Neural cell (in vitro differentiated cells): ENCODE measurements around the gene RAPGEF4. TPM values are rescaled to one million over a fixed set of nuclear protein-coding genes. Genes with fewer than 3 reads are reported as not detected.

Experiments
- H2AFZ ChIP-seq: fragments of 200-600, 300-800 bp; sonication (generic), shearing (Covaris generic); 2 replicates; pipeline ENCODE4 v1.6.0; 2014; ENCODE audit warnings: low read depth, mild to moderate bottlenecking, antibody characterized with exemption, low read length, moderate library complexity
- H3F3A ChIP-seq: fragments of 200-600 bp; shearing (Covaris generic); 2 replicates; pipeline ENCODE4 v1.6.1; 2016; ENCODE audit warnings: mild to moderate bottlenecking, moderate library complexity, mixed read lengths, antibody characterized with exemption, low read length; ENCODE audit not compliant: insufficient read depth, poor library complexity, severe bottlenecking
- H3K27ac ChIP-seq: fragments of 200-600, 300-800 bp; sonication (generic), shearing (Covaris generic); 2 replicates; pipeline ENCODE4 v1.5.1; 2014; ENCODE audit warnings: mild to moderate bottlenecking, low read length, moderate library complexity
- H3K27me3 ChIP-seq: fragments of 300-800, 200-600 bp; sonication (generic), shearing (Covaris generic); 2 replicates; pipeline ENCODE4 v1.6.0; 2014; ENCODE audit warnings: mild to moderate bottlenecking, low read depth, low read length, moderate library complexity; ENCODE audit not compliant: insufficient read depth
- H3K36me3 ChIP-seq: fragments of 300-800, 200-600 bp; sonication (generic), shearing (Covaris generic); 2 replicates; pipeline ENCODE4 v1.5.1; 2014; ENCODE audit warnings: mild to moderate bottlenecking, antibody characterized with exemption, low read length, moderate library complexity; ENCODE audit not compliant: insufficient read depth
- H3K4me2 ChIP-seq: fragments of 300-800, 200-600 bp; sonication (generic), shearing (Covaris generic); 2 replicates; pipeline ENCODE4 v1.6.0; 2014; ENCODE audit warnings: mild to moderate bottlenecking, low read length
- H3K4me3 ChIP-seq: fragments of 300-800, 200-600 bp; sonication (generic), shearing (Covaris generic); 2 replicates; pipeline ENCODE4 v1.5.1; 2014; ENCODE audit warnings: mild to moderate bottlenecking, low read length, moderate library complexity
- H3K79me2 ChIP-seq: fragments of 200-600 bp; shearing (Covaris generic); replicated peaks from 2 replicates; pipeline ENCODE4 v1.6.0; 2014; ENCODE audit warnings: mild to moderate bottlenecking, low read length, moderate library complexity; ENCODE audit not compliant: insufficient read depth
- H3K9ac ChIP-seq: fragments of 300-800, 200-600 bp; sonication (generic), shearing (Covaris generic); 2 replicates; pipeline ENCODE4 v1.6.1; 2016; ENCODE audit warnings: mild to moderate bottlenecking, low read length, mixed read lengths
- H3K9me2 ChIP-seq: fragments of 200-600 bp; shearing (Covaris generic); 2 replicates; pipeline ENCODE4 v1.6.1; 2016; ENCODE audit warnings: mild to moderate bottlenecking, low read length, mixed read lengths; ENCODE audit not compliant: insufficient read depth
- H3K9me3 ChIP-seq: fragments of 200-600, 300-800 bp; sonication (generic), shearing (Covaris generic); 2 replicates; pipeline ENCODE4 v1.6.1; 2016; ENCODE audit warnings: mild to moderate bottlenecking, mixed run types, low read length, moderate library complexity, mixed read lengths
- H4K20me1 ChIP-seq: fragments of 200-600 bp; shearing (Covaris generic); 2 replicates; pipeline ENCODE4 v1.6.1; 2016; ENCODE audit warnings: mild to moderate bottlenecking, mixed run types; ENCODE audit not compliant: insufficient read depth
- EP300 ChIP-seq: fragments of 450-650 bp; conservative IDR thresholded peaks from 2 replicates; pipeline ENCODE4 v1.6.1; 2014; ENCODE audit warnings: antibody characterized with exemption, mild to moderate bottlenecking, moderate library complexity; ENCODE audit not compliant: poor library complexity, severe bottlenecking
- EZH2 ChIP-seq: fragments of 200-600, 300-800 bp; shearing (Covaris generic), sonication (generic); IDR thresholded peaks from 2 replicates; pipeline ENCODE4 v1.6.1; 2014; ENCODE audit warnings: antibody characterized with exemption, low read length, borderline replicate concordance, mild to moderate bottlenecking; ENCODE audit not compliant: insufficient read depth, poor library complexity, severe bottlenecking
- MXI1 ChIP-seq: fragments of 450-650 bp; conservative IDR thresholded peaks from 2 replicates; pipeline ENCODE4 v1.6.1; 2014; ENCODE audit warnings: antibody characterized with exemption, mild to moderate bottlenecking; ENCODE audit not compliant: poor library complexity, severe bottlenecking
- POLR2AphosphoS5 ChIP-seq: IDR thresholded peaks from 2 replicates; pipeline ENCODE4 v1.6.1; 2012
- RAD21 ChIP-seq: fragments of 450-650 bp; conservative IDR thresholded peaks from 2 replicates; pipeline ENCODE4 v1.6.1; 2014; ENCODE audit warnings: antibody characterized with exemption, mild to moderate bottlenecking, moderate library complexity
- SMC3 ChIP-seq: fragments of 450-650 bp; conservative IDR thresholded peaks from 2 replicates; pipeline ENCODE4 v1.6.1; 2014; ENCODE audit warnings: antibody characterized with exemption, mild to moderate bottlenecking, moderate library complexity; ENCODE audit not compliant: poor library complexity
- TAF1 ChIP-seq: IDR thresholded peaks from 2 replicates; pipeline ENCODE4 v1.6.1; 2012; ENCODE audit warnings: low read depth
- polyA plus RNA-seq: library from polyadenylated mRNA; depleted of rRNA; stranded (reverse); fragments of >200 nt; gene quantifications from 2 replicates; pipeline ENCODE4 v1.2.3, GENCODE V29; 2014
- TF ChIP-seq, protein P1 (sequence below): fragments of 450-650 bp; IDR thresholded peaks from 2 replicates; pipeline ENCODE4 v1.5.1; 2014; ENCODE audit warnings: antibody characterized with exemption, mild to moderate bottlenecking, moderate library complexity; ENCODE audit not compliant: poor library complexity, severe bottlenecking
- TF ChIP-seq, protein P2 (sequence below): IDR thresholded peaks from 2 replicates; pipeline ENCODE4 v1.6.1; 2012; ENCODE audit warnings: borderline replicate concordance

RAPGEF4 gene
- polyA plus RNA-seq, 1 donor from 2014 or later: 10.4 TPM

DNA sequence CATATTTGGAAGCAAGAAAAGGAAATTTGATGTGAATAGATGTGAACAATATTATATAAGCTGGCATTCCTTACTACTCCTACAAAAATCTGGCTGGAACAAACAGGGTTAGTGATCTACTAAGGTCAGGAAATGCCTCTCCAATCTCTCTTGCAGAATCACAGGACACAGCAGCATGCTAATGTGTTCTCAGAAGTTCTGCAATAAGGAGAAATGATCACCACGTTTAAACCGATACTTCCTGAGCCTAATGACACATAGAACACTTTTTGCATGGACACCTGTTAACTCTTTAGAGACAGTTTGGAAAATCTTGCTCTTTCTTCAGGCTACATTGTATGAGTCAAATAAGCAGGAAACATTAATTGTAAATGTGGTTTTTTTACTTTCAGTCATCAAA is 250.4 kb downstream of the RAPGEF4 start:
- TF ChIP-seq RAD21 (no peak), EZH2 (no peak), MXI1 (no peak), EP300 (no peak), TAF1 (no peak), POLR2AphosphoS5 (no peak), SMC3 (no peak)
- TF ChIP-seq, protein P1, sequence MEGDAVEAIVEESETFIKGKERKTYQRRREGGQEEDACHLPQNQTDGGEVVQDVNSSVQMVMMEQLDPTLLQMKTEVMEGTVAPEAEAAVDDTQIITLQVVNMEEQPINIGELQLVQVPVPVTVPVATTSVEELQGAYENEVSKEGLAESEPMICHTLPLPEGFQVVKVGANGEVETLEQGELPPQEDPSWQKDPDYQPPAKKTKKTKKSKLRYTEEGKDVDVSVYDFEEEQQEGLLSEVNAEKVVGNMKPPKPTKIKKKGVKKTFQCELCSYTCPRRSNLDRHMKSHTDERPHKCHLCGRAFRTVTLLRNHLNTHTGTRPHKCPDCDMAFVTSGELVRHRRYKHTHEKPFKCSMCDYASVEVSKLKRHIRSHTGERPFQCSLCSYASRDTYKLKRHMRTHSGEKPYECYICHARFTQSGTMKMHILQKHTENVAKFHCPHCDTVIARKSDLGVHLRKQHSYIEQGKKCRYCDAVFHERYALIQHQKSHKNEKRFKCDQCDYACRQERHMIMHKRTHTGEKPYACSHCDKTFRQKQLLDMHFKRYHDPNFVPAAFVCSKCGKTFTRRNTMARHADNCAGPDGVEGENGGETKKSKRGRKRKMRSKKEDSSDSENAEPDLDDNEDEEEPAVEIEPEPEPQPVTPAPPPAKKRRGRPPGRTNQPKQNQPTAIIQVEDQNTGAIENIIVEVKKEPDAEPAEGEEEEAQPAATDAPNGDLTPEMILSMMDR: no peak
- TF ChIP-seq, protein P2, sequence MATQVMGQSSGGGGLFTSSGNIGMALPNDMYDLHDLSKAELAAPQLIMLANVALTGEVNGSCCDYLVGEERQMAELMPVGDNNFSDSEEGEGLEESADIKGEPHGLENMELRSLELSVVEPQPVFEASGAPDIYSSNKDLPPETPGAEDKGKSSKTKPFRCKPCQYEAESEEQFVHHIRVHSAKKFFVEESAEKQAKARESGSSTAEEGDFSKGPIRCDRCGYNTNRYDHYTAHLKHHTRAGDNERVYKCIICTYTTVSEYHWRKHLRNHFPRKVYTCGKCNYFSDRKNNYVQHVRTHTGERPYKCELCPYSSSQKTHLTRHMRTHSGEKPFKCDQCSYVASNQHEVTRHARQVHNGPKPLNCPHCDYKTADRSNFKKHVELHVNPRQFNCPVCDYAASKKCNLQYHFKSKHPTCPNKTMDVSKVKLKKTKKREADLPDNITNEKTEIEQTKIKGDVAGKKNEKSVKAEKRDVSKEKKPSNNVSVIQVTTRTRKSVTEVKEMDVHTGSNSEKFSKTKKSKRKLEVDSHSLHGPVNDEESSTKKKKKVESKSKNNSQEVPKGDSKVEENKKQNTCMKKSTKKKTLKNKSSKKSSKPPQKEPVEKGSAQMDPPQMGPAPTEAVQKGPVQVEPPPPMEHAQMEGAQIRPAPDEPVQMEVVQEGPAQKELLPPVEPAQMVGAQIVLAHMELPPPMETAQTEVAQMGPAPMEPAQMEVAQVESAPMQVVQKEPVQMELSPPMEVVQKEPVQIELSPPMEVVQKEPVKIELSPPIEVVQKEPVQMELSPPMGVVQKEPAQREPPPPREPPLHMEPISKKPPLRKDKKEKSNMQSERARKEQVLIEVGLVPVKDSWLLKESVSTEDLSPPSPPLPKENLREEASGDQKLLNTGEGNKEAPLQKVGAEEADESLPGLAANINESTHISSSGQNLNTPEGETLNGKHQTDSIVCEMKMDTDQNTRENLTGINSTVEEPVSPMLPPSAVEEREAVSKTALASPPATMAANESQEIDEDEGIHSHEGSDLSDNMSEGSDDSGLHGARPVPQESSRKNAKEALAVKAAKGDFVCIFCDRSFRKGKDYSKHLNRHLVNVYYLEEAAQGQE: no peak
- Histone ChIP-seq H3K9me2 (no peaks in the 10 kb centered on the region), H3K36me3 (no peaks in the 10 kb centered on the region), H3K27ac (no peak overlapping the region), H3F3A (no peaks in the 10 kb centered on the region), H3K9me3 (no peaks in the 10 kb centered on the region), H3K9ac (no peak overlapping the region), H3K4me2 (no peak overlapping the region), H4K20me1 (no peaks in the 10 kb centered on the region), H3K27me3 (no peaks in the 10 kb centered on the region), H2AFZ (no peak overlapping the region), H3K4me3 (no peak overlapping the region), H3K79me2 (no peaks in the 10 kb centered on the region)

DNA sequence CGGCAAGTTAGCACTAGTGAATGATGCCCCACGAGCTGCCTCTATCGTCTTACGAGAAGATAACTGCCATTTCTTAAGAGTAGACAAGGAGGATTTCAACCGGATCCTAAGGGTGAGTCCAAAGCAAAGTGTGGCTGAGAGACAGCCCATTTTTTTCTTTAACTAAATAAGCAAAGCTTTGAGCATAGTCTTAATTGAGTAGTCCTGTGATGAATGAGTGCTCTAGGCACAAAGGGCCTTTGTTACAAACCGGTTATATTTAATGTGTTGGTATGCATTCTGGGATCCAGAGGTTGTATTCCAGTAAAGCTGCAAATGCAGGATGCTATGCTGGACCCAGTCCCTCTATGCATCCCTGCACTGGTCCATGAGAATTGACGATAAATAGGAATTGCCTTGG is 253.1 kb downstream of the RAPGEF4 start:
- no peaks in the 10 kb centered on the region for H3K9me3 ChIP-seq
- no peak overlapping the region for H3K4me3 ChIP-seq
- no peak overlapping the region for H3K27ac ChIP-seq
- H3K4me2 ChIP-seq: no peak overlapping the region
- no peaks in the 10 kb centered on the region for H3F3A ChIP-seq
- no peaks in the 10 kb centered on the region for H3K9me2 ChIP-seq
- no peak for TF ChIP-seq POLR2AphosphoS5
- no peak for TF ChIP-seq TAF1
- TF ChIP-seq MXI1: no peak
- TF ChIP-seq RAD21: no peak
- TF ChIP-seq EP300: no peak
- TF ChIP-seq EZH2: no peak
- TF ChIP-seq SMC3: no peak
- TF ChIP-seq, protein P2: no peak
- TF ChIP-seq, protein P1: no peak
- no peaks in the 10 kb centered on the region for H3K79me2 ChIP-seq
- no peaks in the 10 kb centered on the region for H3K27me3 ChIP-seq
- no peak overlapping the region for H3K9ac ChIP-seq
- no peaks in the 10 kb centered on the region for H3K36me3 ChIP-seq
- H4K20me1 ChIP-seq: no peaks in the 10 kb centered on the region
- no peak overlapping the region for H2AFZ ChIP-seq
